ENCODE data around the gene RFFL. TPM values are rescaled to one million over a fixed set of nuclear protein-coding genes. Genes with fewer than 3 reads are reported as not detected.
A peak's percentile ranks its signal among the peaks of the same experiment; 100 is the strongest.
"Not testable (repeated sequence)": the region's sequence is repeated elsewhere in the genome, so short reads cannot be mapped to it uniquely, and the experiment has no call there.

RFFL gene
- total RNA-seq, 1 donor from 2014 or later = 31.5 TPM

DNA sequence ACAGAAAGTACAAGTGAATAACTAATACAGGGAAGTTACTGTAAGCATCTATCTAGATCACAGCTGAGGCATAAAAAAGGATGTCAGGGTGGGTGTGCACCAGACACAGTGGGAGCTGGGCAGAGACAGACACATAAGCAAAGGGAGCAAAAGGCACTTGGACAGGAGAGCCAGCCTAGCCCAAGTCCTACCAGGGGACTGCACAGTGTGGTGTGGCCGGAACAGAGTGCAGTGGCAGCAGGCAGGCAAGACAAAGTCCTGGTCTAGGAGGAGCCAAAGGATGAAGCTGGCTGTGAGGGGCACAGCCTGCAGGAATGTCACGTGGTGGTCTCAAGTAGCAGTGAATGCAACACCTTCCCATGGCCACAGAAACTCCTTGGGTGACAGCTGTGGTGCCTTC lies 34.3 kb upstream of the RFFL start:
- no peak for TF ChIP-seq CTCF (conservative IDR thresholded peaks at IDR 0.05; ENCODE audit: low read depth, low read length)
- H3K4me3 ChIP-seq (ENCODE audit: low read depth, low read length) = no peak overlapping the region
- DNase-seq (ENCODE audit: low read depth) = no peak

DNA sequence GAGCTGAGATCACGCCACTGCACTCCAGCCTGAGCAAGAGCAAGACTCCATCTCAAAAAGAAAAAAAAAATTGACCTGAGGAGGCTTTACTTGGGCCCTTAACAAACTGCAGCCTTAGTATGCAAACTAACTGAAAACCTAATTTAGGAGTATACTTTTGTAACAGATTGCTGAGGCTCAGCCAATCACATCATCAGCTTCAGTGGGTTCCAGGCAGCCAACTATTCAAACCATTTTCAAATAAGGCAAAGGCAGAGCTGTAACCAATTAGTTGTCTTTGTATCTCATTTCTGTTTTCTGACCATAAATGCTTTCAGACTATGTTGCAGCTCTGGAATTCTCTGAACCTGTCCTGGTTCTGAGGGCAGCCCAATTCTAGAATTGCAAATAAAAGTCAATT lies 32.2 kb upstream of the RFFL start:
- no peak overlapping the region for H3K4me3 ChIP-seq (ENCODE audit: low read depth, low read length)
- TF ChIP-seq CTCF (conservative IDR thresholded peaks at IDR 0.05; ENCODE audit: low read depth, low read length) = no peak

DNA sequence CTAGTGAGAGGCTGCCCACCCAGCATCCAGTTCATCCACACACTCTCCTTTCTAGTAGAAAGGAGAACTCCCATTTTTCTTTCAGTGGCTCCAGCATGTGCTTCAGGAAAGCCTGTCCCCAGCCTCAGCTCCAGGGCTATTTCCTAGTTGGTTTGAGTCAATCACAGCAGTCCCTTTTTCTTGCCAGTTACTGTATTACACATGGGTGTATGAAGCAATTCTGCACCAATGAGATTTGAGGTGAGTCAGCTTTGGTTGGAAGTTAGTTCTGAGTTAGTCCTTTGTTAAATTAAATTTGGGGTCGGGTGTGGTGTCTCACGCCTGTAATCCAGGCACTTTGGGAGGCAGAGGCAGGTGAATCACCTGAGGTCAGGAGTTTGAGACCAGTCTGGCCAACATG lies 31.4 kb upstream of the RFFL start:
- no peak overlapping the region for H3K4me3 ChIP-seq (ENCODE audit: low read depth, low read length)
- DNase-seq (ENCODE audit: low read depth) = peak; percentile 59
- no peak for TF ChIP-seq CTCF (conservative IDR thresholded peaks at IDR 0.05; ENCODE audit: low read depth, low read length)

More for the DNA sequence above, 32.2 kb upstream of the RFFL start:
- no peak for DNase-seq (ENCODE audit: low read depth)

DNA sequence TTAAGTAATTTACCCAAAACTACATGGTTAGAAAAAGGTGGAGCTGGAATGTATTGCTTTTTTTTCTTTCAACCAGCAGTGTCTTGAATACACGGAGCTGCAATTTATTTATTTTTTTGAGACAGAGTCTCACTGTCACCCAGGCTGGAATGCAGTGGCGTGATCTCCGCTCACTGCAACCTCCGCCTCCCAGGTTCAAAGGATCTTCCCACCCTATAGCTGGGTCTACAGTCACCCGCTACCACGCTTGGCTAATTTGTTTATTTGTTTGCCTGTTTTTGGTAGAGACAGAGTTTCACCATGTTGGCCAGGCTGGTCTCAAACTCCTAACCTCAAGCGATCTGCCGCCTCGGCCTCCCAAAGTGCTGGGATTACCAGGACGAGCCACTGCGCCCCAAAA lies 27.2 kb upstream of the RFFL start:
- DNase-seq (ENCODE audit: low read depth); H3K4me3 ChIP-seq (ENCODE audit: low read depth, low read length): not testable (repeated sequence)

DNA sequence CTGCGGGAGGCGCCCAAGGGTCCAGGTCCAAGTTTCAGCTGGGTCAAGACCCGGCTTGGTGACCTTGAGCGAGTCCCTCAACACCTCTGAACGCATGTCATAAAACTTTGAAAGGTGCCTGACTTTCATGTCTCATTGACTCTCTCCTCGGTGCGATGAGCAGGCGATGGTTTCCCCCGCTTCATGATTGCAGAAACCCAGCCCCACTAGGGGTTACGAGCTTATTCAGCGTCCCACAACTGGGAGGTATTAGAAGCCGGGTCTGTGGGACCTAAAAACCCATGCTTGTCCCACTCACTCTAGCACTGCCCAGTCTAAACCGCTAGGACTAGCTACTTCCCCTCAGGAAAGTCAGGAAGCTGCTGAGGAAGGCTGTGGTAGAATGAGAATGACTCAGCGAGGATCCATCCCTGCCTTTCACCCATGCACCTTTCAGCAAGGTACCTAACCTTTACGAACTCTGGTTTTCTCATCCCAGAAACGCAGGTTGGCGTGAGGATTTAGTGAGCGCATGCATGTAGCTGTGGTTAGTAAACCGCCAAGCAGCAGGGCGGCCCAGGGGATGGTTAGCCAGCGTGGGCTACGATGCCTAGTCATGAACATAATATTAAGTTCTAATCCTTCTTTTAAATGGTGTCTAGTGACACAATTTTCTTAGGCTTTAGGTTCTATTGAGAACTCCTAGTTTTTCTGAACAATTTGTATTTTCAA lies 26.2 kb upstream of the RFFL start:
- peak overlapping the region; percentile 46 for H3K4me3 ChIP-seq (ENCODE audit: low read depth, low read length)
- peak; percentile 1 for TF ChIP-seq CTCF (conservative IDR thresholded peaks at IDR 0.05; ENCODE audit: low read depth, low read length)
- no peak for DNase-seq (ENCODE audit: low read depth)

DNA sequence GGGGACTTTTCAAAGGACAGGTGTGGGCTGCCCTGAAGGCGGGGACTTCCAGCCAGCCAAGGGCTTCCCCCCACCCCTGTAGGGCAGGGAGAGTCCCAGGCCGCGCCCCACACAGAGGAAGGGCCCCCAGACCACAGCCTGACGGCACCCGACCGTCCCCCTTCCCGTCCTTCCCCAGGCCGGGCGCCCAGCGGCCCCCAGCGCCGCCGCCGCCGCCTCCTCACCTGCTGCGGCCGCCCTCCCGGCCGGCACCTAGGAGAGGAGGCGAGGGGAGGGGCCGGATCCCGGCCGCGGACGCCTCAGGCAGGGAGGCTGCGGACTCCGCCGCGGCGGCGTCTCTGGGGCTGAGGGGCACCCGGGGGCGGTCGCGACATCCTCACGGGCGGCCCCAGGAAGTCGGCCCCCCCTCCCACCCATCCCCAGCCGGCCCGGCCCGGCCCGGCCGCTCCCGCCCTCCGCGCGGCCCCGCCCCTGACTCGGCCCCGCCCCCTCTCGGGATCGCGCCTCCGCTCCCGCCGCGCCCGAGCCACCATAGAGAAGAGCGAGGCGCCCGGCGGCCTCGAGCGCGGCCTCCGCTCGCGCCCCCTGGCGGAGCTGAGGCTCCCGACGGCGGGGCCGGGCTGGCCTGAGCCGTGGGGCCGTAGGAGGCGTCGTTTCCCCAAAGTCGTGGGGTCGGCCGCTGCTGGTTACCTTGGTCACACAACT lies 25.5 kb upstream of the RFFL start:
- no peak for DNase-seq (ENCODE audit: low read depth)
- peak overlapping the region; percentile 73 for H3K4me3 ChIP-seq (ENCODE audit: low read depth, low read length)
- TF ChIP-seq CTCF (conservative IDR thresholded peaks at IDR 0.05; ENCODE audit: low read depth, low read length) = peak; percentile 71

- no peak for DNase-seq (ENCODE audit: low read depth)
- peak overlapping the region; percentile 73 for H3K4me3 ChIP-seq (ENCODE audit: low read depth, low read length)
- peak; percentile 1 for TF ChIP-seq CTCF (conservative IDR thresholded peaks at IDR 0.05; ENCODE audit: low read depth, low read length)
These were observed 24.9 kb upstream of the RFFL start for GRCh38 chr17:35088356-35088880.

All from epithelial cell of proximal tubule (primary cell).